Common myeloid progenitor, CD34-positive (primary cell): ENCODE measurements around the gene FGFR3.
"Not testable (repeated sequence)": the region's sequence is repeated elsewhere in the genome, so short reads cannot be mapped to it uniquely, and the experiment has no call there.

ENCODE experiments used
- CTCF ChIA-PET: fragments of 350-600 bp; sonication (Branson Sonifier 250); formaldehyde crosslinking; loops from one replicate; lab custom pipeline; 2021; ENCODE audit warnings: antibody characterized with exemption; lab: Charles Lee
- POLR2A ChIA-PET: fragments of 350-600 bp; sonication (Branson Sonifier 250); formaldehyde crosslinking; loops from one replicate; lab custom pipeline; 2021; ENCODE audit warnings: antibody characterized with exemption; lab: Charles Lee
- DNase-seq, 3 donors: peaks; one replicate each; pipeline versions ENCODE4 v3.0.0 to v3.0.0-alpha.2; 2013
- H3K27ac ChIP-seq, 2 experiments: 1 replicate in 1 of 2; 2 replicates in 1 of 2; pipeline ENCODE4 v1.7.0; 2013; ENCODE audit warnings: inconsistent platforms in 2 of 2, low read length in 2 of 2, mild to moderate bottlenecking in 2 of 2, low read depth in 1 of 2, moderate library complexity in 1 of 2; ENCODE audit not compliant: severe bottlenecking in 2 of 2, insufficient read depth in 1 of 2, poor library complexity in 1 of 2
- H3K27me3 ChIP-seq, 5 experiments: replicated peaks in 2 of 5; 1 replicate in 3 of 5; 2 replicates in 2 of 5; pipeline versions ENCODE4 v1.6.1 to v1.7.0; 2013; ENCODE audit warnings: low read length in 4 of 5, mild to moderate bottlenecking in 2 of 5, moderate library complexity in 2 of 5, inconsistent platforms in 1 of 5; ENCODE audit not compliant: insufficient read depth in 5 of 5, control insufficient read depth in 4 of 5
- H3K36me3 ChIP-seq, 4 experiments: 1 replicate in 2 of 4; 2 replicates in 2 of 4; pipeline versions ENCODE4 v1.6.1 to v1.7.0; 2013; ENCODE audit warnings: low read length in 3 of 4, control low read depth in 1 of 4, mild to moderate bottlenecking in 1 of 4; ENCODE audit not compliant: control insufficient read depth in 4 of 4, insufficient read depth in 4 of 4
- H3K4me1 ChIP-seq, 4 experiments: 1 replicate in 3 of 4; 2 replicates in 1 of 4; pipeline versions ENCODE4 v1.6.1 to v1.7.1; 2013; ENCODE audit warnings: low read length in 3 of 4, mild to moderate bottlenecking in 3 of 4, control low read depth in 1 of 4, inconsistent platforms in 1 of 4, moderate library complexity in 1 of 4; ENCODE audit not compliant: control insufficient read depth in 4 of 4, insufficient read depth in 4 of 4; ENCODE audit errors: control extremely low read depth in 1 of 4
- H3K4me3 ChIP-seq, 7 experiments: 1 replicate in 4 of 7; 2 replicates in 3 of 7; pipeline versions ENCODE4 v1.5.1 to v1.7.0; 2013; ENCODE audit warnings: mild to moderate bottlenecking in 7 of 7, low read length in 6 of 7, moderate library complexity in 6 of 7, inconsistent platforms in 2 of 7, low read depth in 2 of 7, control low read depth in 1 of 7; ENCODE audit not compliant: insufficient read depth in 4 of 7, control insufficient read depth in 1 of 7; ENCODE audit errors: extremely low read depth in 1 of 7
- H3K9me3 ChIP-seq, 5 experiments: 1 replicate in 4 of 5; 2 replicates in 1 of 5; pipeline versions ENCODE4 v1.6.1 to v1.7.1; 2013; ENCODE audit warnings: low read length in 4 of 5, mild to moderate bottlenecking in 2 of 5, inconsistent platforms in 1 of 5, low read depth in 1 of 5, moderate library complexity in 1 of 5; ENCODE audit not compliant: control insufficient read depth in 4 of 5, insufficient read depth in 2 of 5; ENCODE audit errors: control extremely low read depth in 1 of 5
- WGBS: methylation state at CpG from one replicate; pipeline ENCODE4 v1.1.5; 2013; ENCODE audit not compliant: insufficient coverage; 5-methylcytosine and 5-hydroxymethylcytosine counted together

The FGFR3 gene

DNA sequence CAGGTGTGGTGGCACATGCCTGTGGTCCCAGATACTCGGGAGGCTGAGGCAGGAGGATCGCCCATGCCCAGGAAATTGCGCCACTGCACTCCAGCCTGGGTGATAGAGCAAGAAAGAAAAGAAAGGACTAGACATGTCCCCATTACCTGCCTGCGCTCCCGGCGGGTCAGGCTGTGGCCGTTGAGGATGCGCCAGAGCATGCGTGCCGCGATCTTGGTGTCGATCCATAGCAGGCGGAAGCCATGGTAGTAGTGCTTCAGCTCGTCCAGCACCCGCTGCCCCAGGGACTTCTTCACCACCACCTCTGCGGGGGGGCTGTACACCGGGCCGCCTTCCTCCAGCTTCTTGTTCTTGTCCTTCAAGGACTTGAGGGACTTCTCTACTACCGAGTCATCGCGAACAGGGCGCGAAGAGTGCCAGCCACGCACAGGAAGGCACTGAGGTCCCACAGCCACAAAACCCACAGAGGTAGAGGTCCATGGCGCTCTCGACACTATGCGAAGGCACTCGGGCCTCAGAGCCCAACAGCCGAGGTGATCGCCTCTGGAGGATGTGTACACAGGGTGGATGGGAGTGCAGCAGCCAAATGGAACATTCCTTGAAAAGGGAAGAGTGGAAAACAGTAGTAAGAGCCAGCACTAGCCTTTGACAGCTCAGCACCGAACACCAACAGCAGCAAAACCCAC lies 48.3 kb downstream of the FGFR3 start:
- peaks cover 0 to 83% (median 57%) of the 10 kb centered on the region in 4 experiments for H3K36me3 ChIP-seq
- DNase-seq, result peak in 2 of 3 donors; percentile 17 to 21
- H3K27ac ChIP-seq, result no peak overlapping the region
- ChIA-PET POLR2A (no interaction called here), CTCF (interaction anchor here (1.0 kb wide), 1 partner anchor 10 kb away, joined by 4 read pairs; no protein-coding TSS in a partner anchor)
- peaks cover 0 to 5% (median 0%) of the 10 kb centered on the region in 4 experiments for H3K4me1 ChIP-seq
- no peaks in the 10 kb centered on the region for H3K9me3 ChIP-seq
- H3K27me3 ChIP-seq, result no peaks in the 10 kb centered on the region
- WGBS, result 90% methylated on average over 28 of the region's 31 CpGs
- no peak overlapping the region for H3K4me3 ChIP-seq

DNA sequence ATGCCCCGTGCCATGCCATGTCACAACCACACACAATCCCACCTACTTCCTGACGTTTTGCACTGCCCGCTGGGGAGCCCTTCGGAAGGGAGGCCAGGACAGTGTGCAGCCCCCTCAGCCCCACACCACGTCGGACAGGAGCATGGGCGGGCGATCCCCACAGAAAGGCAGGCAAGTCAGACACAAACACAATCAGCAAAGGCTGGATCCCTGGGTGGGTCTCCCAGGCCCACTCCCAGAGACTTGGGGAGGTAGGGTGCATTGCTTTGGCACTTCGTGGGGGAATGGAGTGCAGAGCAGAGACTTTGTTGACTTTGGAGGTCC lies 48.8 kb downstream of the FGFR3 start:
- H3K36me3 ChIP-seq, result peaks cover 0 to 83% (median 57%) of the 10 kb centered on the region in 4 experiments
- no peak for DNase-seq
- peaks cover 0 to 5% (median 0%) of the 10 kb centered on the region in 4 experiments for H3K4me1 ChIP-seq
- ChIA-PET POLR2A (no interaction called here), CTCF (interaction anchor here (1.0 kb wide), 1 partner anchor 11 kb away, joined by 4 read pairs; no protein-coding TSS in a partner anchor)
- no peak overlapping the region for H3K4me3 ChIP-seq
- 93% methylated on average over 6 of the region's 9 CpGs for WGBS
- H3K27me3 ChIP-seq, result no peaks in the 10 kb centered on the region
- no peak overlapping the region for H3K27ac ChIP-seq
- H3K9me3 ChIP-seq, result no peaks in the 10 kb centered on the region

DNA sequence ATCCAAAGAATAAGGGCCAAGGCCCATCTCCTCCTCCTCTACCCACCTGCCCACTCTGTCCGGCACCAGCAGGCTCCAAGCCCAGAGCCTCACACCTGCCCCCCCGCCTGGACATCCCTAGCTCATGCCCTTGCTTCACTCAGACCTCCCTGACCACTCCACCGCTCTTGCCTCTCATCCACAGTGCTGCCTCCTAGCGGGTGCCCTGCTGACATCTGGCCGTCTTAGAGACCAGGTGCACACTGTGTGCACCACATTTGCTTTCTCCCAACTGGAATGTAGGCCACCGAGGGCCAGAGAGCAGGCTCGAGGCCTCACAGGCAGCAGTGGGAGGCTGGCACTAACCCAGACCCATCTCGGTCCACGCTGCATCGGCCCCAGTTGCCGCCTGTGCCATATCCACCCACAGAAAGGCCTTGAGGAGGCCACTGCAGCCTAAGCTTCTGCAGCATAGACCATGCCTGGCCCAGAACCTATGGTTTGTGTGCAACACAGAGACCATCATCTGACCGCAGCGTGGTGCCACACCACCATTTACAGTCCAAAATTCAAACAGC lies 49.3 kb downstream of the FGFR3 start:
- ChIA-PET CTCF (interaction anchor here (0.9 to 1.0 kb wide), 2 partner anchors 10 to 57 kb away, joined by 3 to 5 read pairs; no protein-coding TSS in a partner anchor), POLR2A (no interaction called here)
- no peak for DNase-seq
- 99% methylated on average over 13 of the region's 13 CpGs for WGBS
- no peak overlapping the region for H3K4me3 ChIP-seq
- H3K27me3 ChIP-seq, result no peaks in the 10 kb centered on the region
- no peak overlapping the region for H3K27ac ChIP-seq
- peaks cover 0 to 83% (median 58%) of the 10 kb centered on the region in 4 experiments for H3K36me3 ChIP-seq
- peaks cover 0 to 5% (median 0%) of the 10 kb centered on the region in 4 experiments for H3K4me1 ChIP-seq
- H3K9me3 ChIP-seq, result no peaks in the 10 kb centered on the region

DNA sequence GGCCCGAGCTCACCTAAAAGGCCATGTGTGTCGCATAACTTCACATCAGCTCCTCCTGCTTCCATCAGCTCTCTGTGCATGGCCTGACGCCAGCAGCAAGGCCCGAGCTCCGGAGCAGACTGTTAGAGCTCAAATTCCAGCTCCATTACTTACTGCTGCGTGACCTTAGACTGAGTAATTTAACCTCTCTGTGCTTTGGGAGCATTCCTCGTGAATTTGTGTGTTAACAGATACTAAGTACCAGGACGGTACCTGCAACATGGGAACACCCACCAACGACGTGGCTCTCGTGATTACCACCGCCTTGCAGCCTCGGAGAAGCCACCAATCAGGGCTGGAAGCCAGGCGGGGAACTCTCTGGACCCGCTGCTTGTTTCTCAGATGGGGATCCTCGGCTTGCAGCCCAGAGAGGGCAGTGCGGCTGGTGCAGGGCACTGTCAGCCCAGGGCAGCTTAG lies 49.9 kb downstream of the FGFR3 start:
- no peaks in the 10 kb centered on the region for H3K27me3 ChIP-seq
- peaks cover 0 to 5% (median 0%) of the 10 kb centered on the region in 4 experiments for H3K4me1 ChIP-seq
- POLR2A ChIA-PET, result no interaction called here
- H3K27ac ChIP-seq, result no peak overlapping the region
- no peak for DNase-seq
- H3K9me3 ChIP-seq, result no peaks in the 10 kb centered on the region
- no peak overlapping the region for H3K4me3 ChIP-seq
- CTCF ChIA-PET, result interaction anchor here (0.6 to 1.0 kb wide), 4 partner anchors 10 to 95 kb away, joined by 3 to 5 read pairs (median 3); no protein-coding TSS in a partner anchor
- WGBS, result 95% methylated on average over 17 of the region's 17 CpGs
- peaks cover 0 to 83% (median 57%) of the 10 kb centered on the region in 4 experiments for H3K36me3 ChIP-seq

DNA sequence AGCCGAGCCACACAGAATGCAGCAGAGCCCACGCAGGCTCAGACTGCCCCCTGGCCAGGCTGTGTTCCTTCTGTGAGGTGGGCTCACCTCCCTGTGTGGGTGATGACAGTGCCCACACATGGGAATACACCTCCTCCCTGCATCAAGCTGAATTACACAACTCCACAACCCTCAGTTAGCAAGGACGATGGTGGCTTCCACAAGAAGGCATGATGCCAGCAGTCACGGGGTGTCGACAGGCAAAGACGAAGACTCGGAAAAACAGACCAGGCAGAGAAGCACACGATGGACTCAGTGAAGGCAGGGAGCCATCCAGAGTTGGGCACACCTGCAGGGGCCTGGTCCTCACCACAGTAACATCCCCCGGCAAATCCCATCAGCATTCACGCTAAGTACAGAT lies 50.8 kb downstream of the FGFR3 start:
- over 99% methylated on average over 9 of the region's 10 CpGs for whole genome bisulfite sequencing
- Histone ChIP-seq H3K4me1 (peaks cover 0 to 5% (median 0%) of the 10 kb centered on the region in 4 experiments), H3K27me3 (no peaks in the 10 kb centered on the region), H3K27ac (no peak overlapping the region), H3K9me3 (no peaks in the 10 kb centered on the region), H3K36me3 (peaks cover 0 to 80% (median 55%) of the 10 kb centered on the region in 4 experiments), H3K4me3 (no peak overlapping the region)
- DNase-seq, result no peak
- CTCF ChIA-PET, result interaction anchor here (1.0 to 1.9 kb wide), 3 partner anchors 13 to 97 kb away, joined by 3 to 9 read pairs (median 3); no protein-coding TSS in a partner anchor
- POLR2A ChIA-PET, result no interaction called here

DNA sequence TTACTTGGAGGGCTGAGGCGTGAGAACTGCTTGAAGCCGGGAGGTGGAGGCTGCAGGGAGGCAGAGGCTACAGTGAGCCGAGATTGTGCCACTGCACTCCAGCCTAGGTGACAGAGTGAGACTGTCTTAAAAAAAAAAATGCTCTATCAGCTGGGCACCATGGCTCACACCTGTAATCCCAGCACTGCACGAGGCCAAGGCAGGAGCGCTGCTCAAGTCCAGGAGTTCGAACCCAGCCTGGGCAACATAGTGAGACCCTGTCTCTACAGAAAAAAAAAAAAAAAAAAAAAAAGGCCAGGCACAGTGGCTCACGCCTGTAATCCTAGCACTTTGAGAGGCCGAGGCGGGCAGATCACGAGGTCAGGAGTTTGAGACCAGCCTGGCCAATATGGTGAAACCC lies 51.5 kb downstream of the FGFR3 start:
- peaks cover 0 to 74% (median 50%) of the 10 kb centered on the region in 4 experiments for H3K36me3 ChIP-seq
- POLR2A ChIA-PET, H3K27ac ChIP-seq, H3K9me3 ChIP-seq, DNase-seq, H3K27me3 ChIP-seq, H3K4me1 ChIP-seq, H3K4me3 ChIP-seq: not testable (repeated sequence)
- WGBS, result 100% methylated on average over 6 of the region's 10 CpGs
- CTCF ChIA-PET, result interaction anchor here (1.3 to 1.9 kb wide), 3 partner anchors 26 to 98 kb away, joined by 3 to 9 read pairs (median 4); no protein-coding TSS in a partner anchor

DNA sequence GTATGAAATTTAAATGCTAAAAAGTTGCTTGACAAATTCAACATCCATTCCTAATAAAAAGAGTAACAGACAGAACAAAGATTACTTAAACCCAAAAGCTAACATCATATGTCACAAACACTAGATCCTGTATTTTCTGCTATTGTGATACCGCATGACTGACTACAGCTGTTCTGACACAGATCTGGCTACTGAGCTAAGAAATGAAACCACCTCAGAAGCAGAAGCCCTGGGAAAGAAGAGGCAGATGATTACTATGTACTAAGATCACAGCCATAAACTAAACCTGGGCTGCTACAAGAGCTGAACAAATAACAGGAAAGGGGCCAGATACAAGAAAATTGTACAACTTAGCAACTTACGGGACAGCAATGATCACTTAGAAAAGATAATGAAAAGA lies 53.5 kb downstream of the FGFR3 start:
- Histone ChIP-seq H3K4me1 (peaks cover 0 to 2% (median 1%) of the 10 kb centered on the region in 4 experiments), H3K9me3 (no peaks in the 10 kb centered on the region), H3K27me3 (no peaks in the 10 kb centered on the region), H3K36me3 (peaks cover 0 to 62% (median 37%) of the 10 kb centered on the region in 4 experiments), H3K27ac (peak overlapping the region in 1 of 2 experiments; percentile 16), H3K4me3 (no peak overlapping the region)
- WGBS, result no CpG with 5 or more reads among the region's 2 CpGs
- ChIA-PET POLR2A (no interaction called here), CTCF (interaction anchor here (0.9 to 1.9 kb wide), 5 partner anchors 14 to 98 kb away, joined by 3 to 4 read pairs (median 4); no protein-coding TSS in a partner anchor)
- DNase-seq, result no peak
